GM12874 (cell line): ENCODE data around the gene AP2A2.

ENCODE experiments used
- TF ChIP-seq, protein P1 (sequence below): IDR thresholded peaks from 2 replicates; pipeline ENCODE4 v1.5.1; 2011; ENCODE audit warnings: low read depth, mild to moderate bottlenecking, control low read depth, low read length, moderate library complexity; ENCODE audit not compliant: insufficient read depth

Gene AP2A2

DNA sequence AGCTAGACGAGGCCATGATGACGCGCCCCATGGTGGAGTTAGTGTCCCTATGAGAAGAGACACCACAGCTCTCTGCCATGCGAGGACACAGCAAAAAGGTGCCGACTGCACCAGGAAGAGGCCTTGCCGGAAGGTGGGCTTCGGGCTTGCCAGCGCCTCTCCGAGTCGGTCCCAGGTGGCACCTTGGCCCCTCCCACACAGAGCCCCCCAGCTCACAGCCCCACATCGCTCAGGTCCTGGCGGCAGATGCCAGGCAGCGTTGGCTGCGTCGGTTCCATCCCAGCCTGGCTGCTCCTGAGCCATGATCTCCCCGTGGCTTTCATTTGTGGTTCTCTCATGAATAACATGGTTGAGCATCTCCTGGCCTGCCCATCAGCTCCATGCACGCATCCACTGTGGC is 39.1 kb upstream of the AP2A2 start:
- TF ChIP-seq, protein P1, sequence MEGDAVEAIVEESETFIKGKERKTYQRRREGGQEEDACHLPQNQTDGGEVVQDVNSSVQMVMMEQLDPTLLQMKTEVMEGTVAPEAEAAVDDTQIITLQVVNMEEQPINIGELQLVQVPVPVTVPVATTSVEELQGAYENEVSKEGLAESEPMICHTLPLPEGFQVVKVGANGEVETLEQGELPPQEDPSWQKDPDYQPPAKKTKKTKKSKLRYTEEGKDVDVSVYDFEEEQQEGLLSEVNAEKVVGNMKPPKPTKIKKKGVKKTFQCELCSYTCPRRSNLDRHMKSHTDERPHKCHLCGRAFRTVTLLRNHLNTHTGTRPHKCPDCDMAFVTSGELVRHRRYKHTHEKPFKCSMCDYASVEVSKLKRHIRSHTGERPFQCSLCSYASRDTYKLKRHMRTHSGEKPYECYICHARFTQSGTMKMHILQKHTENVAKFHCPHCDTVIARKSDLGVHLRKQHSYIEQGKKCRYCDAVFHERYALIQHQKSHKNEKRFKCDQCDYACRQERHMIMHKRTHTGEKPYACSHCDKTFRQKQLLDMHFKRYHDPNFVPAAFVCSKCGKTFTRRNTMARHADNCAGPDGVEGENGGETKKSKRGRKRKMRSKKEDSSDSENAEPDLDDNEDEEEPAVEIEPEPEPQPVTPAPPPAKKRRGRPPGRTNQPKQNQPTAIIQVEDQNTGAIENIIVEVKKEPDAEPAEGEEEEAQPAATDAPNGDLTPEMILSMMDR: no peak

- TF ChIP-seq, protein P1: no peak
These were observed 38.1 kb upstream of the AP2A2 start for GRCh38 chr11:887589-887988.

GRCh38 chr11:888310-889212 is 37.1 kb upstream of the AP2A2 start:
- TF ChIP-seq, protein P1: no peak

DNA sequence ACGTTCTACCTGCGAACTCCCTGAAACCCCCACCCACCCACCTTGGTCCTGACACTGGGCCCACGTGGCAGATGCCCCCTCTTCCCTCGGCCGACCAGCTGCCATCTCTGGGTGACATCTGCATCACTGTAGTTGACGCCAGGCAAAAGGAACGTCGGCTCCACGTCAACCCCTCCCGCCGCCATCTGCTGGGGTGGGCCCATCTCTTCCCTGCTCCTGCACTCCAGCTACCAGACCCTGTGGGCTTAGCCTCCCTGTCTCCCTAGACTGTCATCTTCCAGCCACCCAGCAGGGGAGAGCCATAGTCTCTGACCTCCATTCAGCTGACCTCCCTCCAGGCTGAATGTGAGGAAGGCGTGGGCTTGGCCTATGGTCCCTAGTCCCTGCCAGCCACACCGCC is 36.4 kb upstream of the AP2A2 start:
- TF ChIP-seq, protein P1: no peak

- TF ChIP-seq, protein P1: no peak
These were observed 35.8 kb upstream of the AP2A2 start for GRCh38 chr11:889687-890475.

- TF ChIP-seq, protein P1: no peak
These were observed 34.7 kb upstream of the AP2A2 start for GRCh38 chr11:890794-891540.
